ENCODE measurements around the gene SLC41A3.
"Not testable (repeated sequence)": the region's sequence is repeated elsewhere in the genome, so short reads cannot be mapped to it uniquely, and the experiment has no call there.

SLC41A3 gene

DNA sequence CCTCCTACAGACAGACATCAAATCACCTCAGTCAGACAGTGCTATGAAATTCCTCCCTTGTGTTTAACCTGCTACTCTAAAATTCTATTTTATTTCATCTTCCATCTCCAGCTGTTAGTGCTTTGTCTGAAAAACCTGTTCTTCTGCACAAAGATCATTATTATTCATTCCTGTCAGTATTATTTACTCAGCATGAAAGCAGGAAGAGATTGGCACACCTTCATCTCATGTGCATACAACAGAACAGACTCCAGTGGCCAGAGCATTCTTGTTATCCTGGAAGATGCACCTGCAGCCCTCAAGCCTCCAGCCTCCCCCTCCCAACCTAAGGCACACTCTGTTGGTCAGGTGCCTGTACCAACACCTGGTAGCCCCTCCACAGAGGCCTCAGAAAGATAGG is 116.8 kb downstream of the SLC41A3 start:
- TF ChIP-seq, protein P1, sequence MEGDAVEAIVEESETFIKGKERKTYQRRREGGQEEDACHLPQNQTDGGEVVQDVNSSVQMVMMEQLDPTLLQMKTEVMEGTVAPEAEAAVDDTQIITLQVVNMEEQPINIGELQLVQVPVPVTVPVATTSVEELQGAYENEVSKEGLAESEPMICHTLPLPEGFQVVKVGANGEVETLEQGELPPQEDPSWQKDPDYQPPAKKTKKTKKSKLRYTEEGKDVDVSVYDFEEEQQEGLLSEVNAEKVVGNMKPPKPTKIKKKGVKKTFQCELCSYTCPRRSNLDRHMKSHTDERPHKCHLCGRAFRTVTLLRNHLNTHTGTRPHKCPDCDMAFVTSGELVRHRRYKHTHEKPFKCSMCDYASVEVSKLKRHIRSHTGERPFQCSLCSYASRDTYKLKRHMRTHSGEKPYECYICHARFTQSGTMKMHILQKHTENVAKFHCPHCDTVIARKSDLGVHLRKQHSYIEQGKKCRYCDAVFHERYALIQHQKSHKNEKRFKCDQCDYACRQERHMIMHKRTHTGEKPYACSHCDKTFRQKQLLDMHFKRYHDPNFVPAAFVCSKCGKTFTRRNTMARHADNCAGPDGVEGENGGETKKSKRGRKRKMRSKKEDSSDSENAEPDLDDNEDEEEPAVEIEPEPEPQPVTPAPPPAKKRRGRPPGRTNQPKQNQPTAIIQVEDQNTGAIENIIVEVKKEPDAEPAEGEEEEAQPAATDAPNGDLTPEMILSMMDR (conservative IDR thresholded peaks at IDR 0.05): no peak
- peak overlapping the region; percentile 97 for H3K27ac ChIP-seq

- peak overlapping the region; percentile 97 for H3K27ac ChIP-seq
- TF ChIP-seq, protein P1 (conservative IDR thresholded peaks at IDR 0.05): no peak
Measured at GRCh38 chr3:125965505-125965904, 118.4 kb downstream of the SLC41A3 start.

- not testable (repeated sequence) for H3K27ac ChIP-seq
Measured at GRCh38 chr3:125963834-125964233, 120.1 kb downstream of the SLC41A3 start.

- no peak overlapping the region for H3K27ac ChIP-seq
- TF ChIP-seq, protein P1 (conservative IDR thresholded peaks at IDR 0.05): no peak
Measured at GRCh38 chr3:125961289-125961589, 122.7 kb downstream of the SLC41A3 start.

DNA sequence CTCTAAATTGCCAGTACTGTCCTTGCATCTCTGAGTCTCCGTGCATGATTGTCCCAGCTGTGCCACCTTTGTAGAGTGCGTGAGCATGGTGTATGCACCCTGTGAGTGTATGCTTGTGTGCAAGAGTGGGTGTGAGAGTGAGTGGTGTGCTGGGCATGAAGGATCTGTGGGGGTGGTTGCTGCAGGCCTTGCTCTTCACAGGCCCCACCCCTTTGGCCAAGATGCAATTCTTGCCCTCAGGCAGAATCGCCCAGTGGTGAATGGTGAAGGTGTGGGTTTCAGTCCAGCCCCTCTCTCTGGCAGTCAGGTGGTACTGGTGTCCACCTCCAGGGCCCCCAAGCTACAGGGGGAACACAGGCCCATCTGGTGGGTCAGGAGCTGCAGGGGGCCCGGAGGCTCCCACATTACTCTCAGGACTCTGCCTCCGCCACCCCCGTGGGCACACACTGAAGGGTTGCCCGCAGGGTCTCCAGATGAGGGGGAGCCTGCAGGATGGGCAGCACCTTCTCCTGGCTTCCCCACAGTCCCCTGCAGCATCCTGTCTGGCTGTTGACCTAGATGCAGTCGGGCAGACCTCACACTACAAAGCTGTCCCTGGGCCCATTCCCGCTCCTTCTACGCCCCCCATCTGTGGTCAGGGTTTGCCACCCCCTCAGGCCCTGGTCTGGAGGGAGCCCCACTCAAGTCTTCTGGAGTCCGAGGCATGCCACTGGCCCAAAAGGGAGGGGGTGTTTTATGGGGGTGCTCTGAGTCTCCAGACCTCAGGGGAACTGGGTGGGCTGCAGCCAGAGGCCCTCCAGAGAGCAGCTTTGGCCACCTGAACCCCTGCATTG is 123.3 kb downstream of the SLC41A3 start:
- TF ChIP-seq, protein P1 (conservative IDR thresholded peaks at IDR 0.05): no peak
- H3K27ac ChIP-seq: no peak overlapping the region

- H3K27ac ChIP-seq: no peak overlapping the region
- TF ChIP-seq, protein P1 (conservative IDR thresholded peaks at IDR 0.05): no peak
Measured at GRCh38 chr3:125960066-125960424, 123.9 kb downstream of the SLC41A3 start.

DNA sequence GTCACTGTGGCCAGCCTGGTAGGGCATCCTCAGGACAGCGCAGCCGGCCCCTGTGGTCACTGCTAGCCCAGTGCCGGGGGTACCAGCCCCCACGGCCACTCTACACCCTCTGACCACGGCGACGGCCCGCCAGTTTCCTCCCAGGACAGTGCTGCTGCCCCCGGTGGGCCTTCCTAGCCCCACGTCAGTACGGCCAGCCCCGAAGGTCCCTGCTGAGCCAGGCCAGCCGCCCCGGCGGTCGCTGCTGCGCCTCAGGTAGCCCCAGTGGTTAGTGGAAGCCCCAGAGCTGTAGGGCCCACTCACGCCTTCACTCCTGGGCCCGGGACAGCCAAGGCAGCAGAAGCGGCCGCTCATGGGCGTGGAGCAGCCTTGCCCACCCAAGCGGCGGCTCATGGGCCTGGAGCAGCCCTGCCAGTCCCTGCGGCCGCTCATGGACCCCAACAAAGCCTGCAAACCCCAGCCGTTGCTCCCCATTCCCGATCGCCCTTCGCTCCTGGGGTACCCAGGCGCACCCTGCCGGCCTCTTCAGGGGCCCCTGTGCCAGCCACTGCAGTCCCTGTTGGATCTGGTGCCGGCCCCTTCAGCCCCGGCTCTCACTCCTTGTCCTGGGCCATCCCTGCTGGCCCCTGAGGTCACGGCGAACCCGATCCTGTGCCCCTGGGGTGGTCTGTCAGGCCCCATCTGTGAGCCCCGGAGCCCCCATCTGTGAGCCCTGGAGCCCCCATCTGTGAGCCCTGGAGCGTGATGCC is 124.4 kb downstream of the SLC41A3 start:
- TF ChIP-seq, protein P1 (conservative IDR thresholded peaks at IDR 0.05): no peak
- no peak overlapping the region for H3K27ac ChIP-seq
